ENCODE data around the gene MT1E. TPM values are rescaled to one million over a fixed set of nuclear protein-coding genes. Genes with fewer than 3 reads are reported as not detected.

Gene MT1E
- total and polyA plus RNA-seq, 2 of the 13 experiments (the other 11 are each of a cell fraction or from before 2014, with no cell fraction given) = 110 to 1,072 TPM

DNA sequence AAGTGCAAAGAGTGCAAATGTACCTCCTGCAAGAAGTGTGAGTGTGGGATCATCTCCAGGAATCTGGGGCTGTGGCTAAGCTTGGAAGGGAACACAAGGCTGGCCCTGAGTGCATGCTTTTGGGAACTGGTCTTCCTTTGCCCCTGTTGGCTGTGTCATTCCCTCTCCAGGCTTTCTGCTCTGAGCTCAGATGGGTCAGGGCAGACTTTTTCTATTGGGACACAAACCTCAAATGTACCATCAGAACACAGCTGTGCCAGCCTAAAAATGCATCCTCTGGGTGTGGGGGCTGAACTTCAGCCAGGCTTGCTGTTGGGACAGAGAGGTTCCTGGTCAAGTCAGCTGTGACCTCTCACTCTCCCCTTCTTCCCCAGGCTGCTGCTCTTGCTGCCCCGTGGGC, 27.0 kb downstream of the MT1E start:
- no TSS peak for BruUV-seq (replicated peaks)
- CTCF ChIA-PET (ENCODE audit: low intra/inter-chr PET ratio, low total read pairs) = no interaction called here
- no peak overlapping the region for H3K4me3 ChIP-seq (replicated peaks in 1 of 3; ENCODE audit: insufficient read depth in 1 of 3, low read depth in 2 of 3, low read length in 3 of 3)
- H3K36me3 ChIP-seq (replicated peaks in 1 of 2; ENCODE audit: control insufficient read depth in 1 of 2, insufficient read depth in 2 of 2, low read length in 2 of 2) = no peaks in the 10 kb centered on the region
- H4K20me1 ChIP-seq (ENCODE audit: insufficient read depth, low read length) = no peaks in the 10 kb centered on the region
- H3K4me2 ChIP-seq (ENCODE audit: low read depth, low read length) = no peak overlapping the region
- H3K9ac ChIP-seq (ENCODE audit: insufficient read depth, low read depth, low read length) = no peak overlapping the region
- peaks cover 24% of the 10 kb centered on the region for H3K4me1 ChIP-seq (ENCODE audit: insufficient read depth, low read length)
- no peaks in the 10 kb centered on the region for H3K9me3 ChIP-seq (ENCODE audit: low read length)
- WGBS (ENCODE audit: low lambda C conversion rate) = 14% methylated on average over 1 of the region's 1 CpG
- ATAC-seq (no peak), DNase-seq (ENCODE audit: low spot score) (no peak), FAIRE-seq (no peak)
- POLR2A ChIA-PET = no interaction called here
- no peak overlapping the region for H2AFZ ChIP-seq (ENCODE audit: low read length)
- no peaks in the 10 kb centered on the region for H3K79me2 ChIP-seq (ENCODE audit: insufficient read depth, low read length)
- TF ChIP-seq HNF4G (IDR thresholded peaks at IDR 0.05; ENCODE audit: borderline replicate concordance, low read depth, low read length) (no peak), HNF4G (CRISPR knock-in tag; IDR thresholded peaks at IDR 0.05; ENCODE audit: borderline replicate concordance, low read depth) (no peak), CBFB (CRISPR knock-in tag; IDR thresholded peaks at IDR 0.05) (no peak), ZNF557 (CRISPR knock-in tag; IDR thresholded peaks at IDR 0.05) (no peak), ZBTB20 (CRISPR knock-in tag; IDR thresholded peaks at IDR 0.05; ENCODE audit: borderline replicate concordance, low read depth) (no peak), GFI1 (CRISPR knock-in tag; IDR thresholded peaks at IDR 0.05; ENCODE audit: borderline replicate concordance) (no peak)
- TF ChIP-seq, protein P1, sequence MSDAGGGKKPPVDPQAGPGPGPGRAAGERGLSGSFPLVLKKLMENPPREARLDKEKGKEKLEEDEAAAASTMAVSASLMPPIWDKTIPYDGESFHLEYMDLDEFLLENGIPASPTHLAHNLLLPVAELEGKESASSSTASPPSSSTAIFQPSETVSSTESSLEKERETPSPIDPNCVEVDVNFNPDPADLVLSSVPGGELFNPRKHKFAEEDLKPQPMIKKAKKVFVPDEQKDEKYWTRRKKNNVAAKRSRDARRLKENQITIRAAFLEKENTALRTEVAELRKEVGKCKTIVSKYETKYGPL (CRISPR knock-in tag; IDR thresholded peaks at IDR 0.05) = no peak
- TF ChIP-seq, protein P2, sequence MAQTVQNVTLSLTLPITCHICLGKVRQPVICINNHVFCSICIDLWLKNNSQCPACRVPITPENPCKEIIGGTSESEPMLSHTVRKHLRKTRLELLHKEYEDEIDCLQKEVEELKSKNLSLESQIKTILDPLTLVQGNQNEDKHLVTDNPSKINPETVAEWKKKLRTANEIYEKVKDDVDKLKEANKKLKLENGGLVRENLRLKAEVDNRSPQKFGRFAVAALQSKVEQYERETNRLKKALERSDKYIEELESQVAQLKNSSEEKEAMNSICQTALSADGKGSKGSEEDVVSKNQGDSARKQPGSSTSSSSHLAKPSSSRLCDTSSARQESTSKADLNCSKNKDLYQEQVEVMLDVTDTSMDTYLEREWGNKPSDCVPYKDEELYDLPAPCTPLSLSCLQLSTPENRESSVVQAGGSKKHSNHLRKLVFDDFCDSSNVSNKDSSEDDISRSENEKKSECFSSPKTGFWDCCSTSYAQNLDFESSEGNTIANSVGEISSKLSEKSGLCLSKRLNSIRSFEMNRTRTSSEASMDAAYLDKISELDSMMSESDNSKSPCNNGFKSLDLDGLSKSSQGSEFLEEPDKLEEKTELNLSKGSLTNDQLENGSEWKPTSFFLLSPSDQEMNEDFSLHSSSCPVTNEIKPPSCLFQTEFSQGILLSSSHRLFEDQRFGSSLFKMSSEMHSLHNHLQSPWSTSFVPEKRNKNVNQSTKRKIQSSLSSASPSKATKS (CRISPR knock-in tag; IDR thresholded peaks at IDR 0.05) = no peak
- TF ChIP-seq, protein P3, sequence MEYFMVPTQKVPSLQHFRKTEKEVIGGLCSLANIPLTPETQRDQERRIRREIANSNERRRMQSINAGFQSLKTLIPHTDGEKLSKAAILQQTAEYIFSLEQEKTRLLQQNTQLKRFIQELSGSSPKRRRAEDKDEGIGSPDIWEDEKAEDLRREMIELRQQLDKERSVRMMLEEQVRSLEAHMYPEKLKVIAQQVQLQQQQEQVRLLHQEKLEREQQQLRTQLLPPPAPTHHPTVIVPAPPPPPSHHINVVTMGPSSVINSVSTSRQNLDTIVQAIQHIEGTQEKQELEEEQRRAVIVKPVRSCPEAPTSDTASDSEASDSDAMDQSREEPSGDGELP (IDR thresholded peaks at IDR 0.05; ENCODE audit: borderline replicate concordance, low read depth) = no peak
- TF ChIP-seq, protein P4, sequence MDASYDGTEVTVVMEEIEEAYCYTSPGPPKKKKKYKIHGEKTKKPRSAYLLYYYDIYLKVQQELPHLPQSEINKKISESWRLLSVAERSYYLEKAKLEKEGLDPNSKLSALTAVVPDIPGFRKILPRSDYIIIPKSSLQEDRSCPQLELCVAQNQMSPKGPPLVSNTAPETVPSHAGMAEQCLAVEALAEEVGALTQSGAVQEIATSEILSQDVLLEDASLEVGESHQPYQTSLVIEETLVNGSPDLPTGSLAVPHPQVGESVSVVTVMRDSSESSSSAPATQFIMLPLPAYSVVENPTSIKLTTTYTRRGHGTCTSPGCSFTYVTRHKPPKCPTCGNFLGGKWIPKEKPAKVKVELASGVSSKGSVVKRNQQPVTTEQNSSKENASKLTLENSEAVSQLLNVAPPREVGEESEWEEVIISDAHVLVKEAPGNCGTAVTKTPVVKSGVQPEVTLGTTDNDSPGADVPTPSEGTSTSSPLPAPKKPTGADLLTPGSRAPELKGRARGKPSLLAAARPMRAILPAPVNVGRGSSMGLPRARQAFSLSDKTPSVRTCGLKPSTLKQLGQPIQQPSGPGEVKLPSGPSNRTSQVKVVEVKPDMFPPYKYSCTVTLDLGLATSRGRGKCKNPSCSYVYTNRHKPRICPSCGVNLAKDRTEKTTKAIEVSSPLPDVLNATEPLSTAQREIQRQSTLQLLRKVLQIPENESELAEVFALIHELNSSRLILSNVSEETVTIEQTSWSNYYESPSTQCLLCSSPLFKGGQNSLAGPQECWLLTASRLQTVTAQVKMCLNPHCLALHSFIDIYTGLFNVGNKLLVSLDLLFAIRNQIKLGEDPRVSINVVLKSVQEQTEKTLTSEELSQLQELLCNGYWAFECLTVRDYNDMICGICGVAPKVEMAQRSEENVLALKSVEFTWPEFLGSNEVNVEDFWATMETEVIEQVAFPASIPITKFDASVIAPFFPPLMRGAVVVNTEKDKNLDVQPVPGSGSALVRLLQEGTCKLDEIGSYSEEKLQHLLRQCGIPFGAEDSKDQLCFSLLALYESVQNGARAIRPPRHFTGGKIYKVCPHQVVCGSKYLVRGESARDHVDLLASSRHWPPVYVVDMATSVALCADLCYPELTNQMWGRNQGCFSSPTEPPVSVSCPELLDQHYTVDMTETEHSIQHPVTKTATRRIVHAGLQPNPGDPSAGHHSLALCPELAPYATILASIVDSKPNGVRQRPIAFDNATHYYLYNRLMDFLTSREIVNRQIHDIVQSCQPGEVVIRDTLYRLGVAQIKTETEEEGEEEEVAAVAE (CRISPR knock-in tag; IDR thresholded peaks at IDR 0.05; ENCODE audit: borderline replicate concordance) = no peak
- H3K27me3 ChIP-seq (ENCODE audit: control insufficient read depth in 1 of 2, insufficient read depth in 2 of 2, low read length in 2 of 2) = peaks cover 2 to 28% of the 10 kb centered on the region in 2 experiments; a peak in 3 of 5 replicates
- in situ Hi-C loops (cut with HindIII; ENCODE audit: extremely low pct_ligation_motif_present, low pct_unique_long_range_greater_than_20kb) (no loop called here), intact Hi-C loops (cut with micrococcal nuclease; ENCODE audit: unreplicated experiment) (loop anchor here (10.0 kb wide), 1 partner anchor 48 kb away; the partner anchor contains the start of gene MT2A)
- H3K27ac ChIP-seq (ENCODE audit: extremely low read length, insufficient read depth, low read length) = no peak overlapping the region

Measured in HepG2 (cell line).